NAMALWA (cell line): ENCODE results near the gene NEURL1B.
"Not testable (repeated sequence)": the region's sequence is repeated elsewhere in the genome, so short reads cannot be mapped to it uniquely, and the experiment has no call there.

Experiments used
- DNase-seq: peaks from one replicate; pipeline ENCODE4 v3.0.0-alpha.2; 2015; ENCODE audit warnings: low spot score

Gene NEURL1B, protein sequence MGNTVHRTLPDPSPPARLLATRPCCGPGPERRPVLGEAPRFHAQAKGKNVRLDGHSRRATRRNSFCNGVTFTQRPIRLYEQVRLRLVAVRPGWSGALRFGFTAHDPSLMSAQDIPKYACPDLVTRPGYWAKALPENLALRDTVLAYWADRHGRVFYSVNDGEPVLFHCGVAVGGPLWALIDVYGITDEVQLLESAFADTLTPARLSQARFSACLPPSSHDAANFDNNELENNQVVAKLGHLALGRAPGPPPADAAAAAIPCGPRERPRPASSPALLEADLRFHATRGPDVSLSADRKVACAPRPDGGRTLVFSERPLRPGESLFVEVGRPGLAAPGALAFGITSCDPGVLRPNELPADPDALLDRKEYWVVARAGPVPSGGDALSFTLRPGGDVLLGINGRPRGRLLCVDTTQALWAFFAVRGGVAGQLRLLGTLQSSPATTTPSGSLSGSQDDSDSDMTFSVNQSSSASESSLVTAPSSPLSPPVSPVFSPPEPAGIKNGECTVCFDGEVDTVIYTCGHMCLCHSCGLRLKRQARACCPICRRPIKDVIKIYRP

DNA sequence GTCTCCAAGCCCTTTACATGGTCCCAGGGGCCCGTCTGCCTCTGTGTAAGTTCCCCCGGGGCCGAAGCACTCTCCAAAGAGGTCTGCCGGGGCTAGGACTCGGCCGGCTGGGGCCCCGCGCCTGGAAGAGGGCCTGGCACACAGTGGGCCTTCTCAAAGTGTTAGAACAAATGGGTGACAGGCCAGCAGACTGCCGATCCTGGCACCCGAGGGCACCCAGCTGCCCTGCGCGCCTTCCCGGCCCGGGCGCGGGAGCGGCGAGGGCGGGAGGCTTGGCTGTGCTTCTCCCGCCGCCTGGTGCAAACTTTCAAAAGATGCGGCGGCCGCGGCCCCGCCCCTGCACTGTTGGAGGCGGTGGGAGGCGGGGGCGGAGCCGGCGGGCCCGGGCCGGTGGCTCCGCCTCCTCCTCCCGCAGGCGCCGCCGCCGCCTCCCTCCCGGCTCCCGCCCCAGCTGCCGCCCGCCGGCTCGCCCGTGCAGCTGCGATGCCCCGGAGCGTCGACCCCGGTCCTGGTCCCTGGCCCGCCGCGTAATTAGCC is at the start of gene NEURL1B:
NEURL1B (plus strand) TSS at position 442 of the 537 bp plus-strand sequence. CDS start 144 bp downstream, outside the sequence.
- no peak for DNase-seq

DNA sequence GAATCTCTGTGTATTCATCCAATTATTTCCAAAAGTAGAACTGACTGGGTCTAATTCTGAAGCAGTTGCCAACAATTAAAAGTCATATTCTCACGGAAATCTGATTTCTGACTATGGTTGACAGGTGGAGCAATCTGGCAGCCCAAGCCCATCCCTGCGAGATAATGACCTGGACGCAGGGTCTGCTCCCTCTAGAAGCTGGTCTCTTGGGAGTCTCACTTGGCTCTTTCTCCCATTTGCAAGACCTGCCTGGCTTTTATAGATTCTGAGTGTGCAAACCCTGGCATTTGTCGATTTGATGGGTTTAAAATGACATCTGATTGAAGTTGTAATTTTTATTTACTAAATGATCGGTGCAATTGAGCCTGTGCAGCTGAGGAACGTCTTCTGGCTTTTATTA is 49.4 kb upstream of the NEURL1B start:
- DNase-seq: no peak

DNA sequence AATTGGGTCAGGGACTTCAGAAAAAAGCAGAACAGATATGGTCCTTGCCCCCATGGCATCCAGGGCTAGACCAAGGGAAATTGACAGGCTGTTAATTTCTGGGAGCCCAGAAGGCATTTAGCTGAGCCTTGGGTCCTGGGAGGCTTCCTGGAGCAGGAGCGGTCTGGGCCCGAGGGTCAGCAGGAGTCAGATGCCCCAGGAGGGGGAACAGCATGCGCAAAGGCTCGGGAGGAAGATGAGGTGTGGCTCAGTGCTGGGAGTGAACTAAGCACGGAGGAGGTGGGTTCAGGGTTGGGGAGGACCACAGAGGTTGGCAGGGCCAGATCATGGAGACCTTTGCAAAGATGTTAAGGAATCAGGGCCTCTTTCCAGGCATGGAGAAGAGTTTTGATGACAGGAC is 48.2 kb upstream of the NEURL1B start:
- DNase-seq: no peak

DNA sequence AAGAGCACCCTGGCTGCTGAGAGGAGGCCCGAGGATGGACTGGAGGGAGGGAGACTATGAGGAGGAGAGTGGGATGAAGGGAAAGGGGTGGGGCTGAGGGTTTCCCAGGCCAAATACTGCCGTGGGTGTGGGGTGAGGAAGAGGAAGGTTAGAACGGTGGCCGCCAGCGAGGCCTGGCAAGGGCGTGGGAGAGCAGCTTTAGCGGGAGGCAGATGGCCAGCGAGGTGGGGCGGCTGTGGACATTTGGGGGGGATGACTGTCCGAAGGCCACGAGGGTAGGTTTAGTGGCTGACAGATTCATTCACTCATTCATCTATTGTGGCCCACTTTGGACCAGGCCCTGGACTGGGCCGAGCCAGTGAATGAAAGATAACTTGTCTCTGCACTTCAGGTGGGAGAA is 47.8 kb upstream of the NEURL1B start:
- no peak for DNase-seq

DNA sequence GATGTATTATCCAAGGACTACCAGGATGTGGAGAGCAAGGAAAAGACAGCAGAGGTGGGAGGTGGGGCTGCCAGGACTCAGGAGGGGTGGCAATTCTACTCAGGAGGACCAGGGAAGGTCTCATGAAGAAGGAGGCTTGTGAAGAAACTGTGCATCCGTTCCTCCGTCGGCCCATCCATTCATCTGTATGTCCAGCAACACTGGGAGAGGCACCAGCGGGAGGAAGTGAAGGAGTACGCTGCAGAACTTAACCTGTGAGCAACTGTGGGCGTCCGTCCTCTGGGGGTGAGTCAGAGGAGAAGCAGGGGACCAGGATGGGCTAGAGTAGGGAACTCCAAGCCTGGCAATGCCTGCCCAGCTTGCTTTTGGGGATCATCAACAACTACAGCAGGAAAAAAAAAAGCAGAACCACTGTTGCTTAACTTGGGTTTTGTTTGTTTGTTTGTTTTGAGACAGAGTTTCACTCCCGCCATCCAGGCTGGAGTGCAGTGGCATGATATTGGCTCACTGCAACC is 47.3 kb upstream of the NEURL1B start:
- no peak for DNase-seq

DNA sequence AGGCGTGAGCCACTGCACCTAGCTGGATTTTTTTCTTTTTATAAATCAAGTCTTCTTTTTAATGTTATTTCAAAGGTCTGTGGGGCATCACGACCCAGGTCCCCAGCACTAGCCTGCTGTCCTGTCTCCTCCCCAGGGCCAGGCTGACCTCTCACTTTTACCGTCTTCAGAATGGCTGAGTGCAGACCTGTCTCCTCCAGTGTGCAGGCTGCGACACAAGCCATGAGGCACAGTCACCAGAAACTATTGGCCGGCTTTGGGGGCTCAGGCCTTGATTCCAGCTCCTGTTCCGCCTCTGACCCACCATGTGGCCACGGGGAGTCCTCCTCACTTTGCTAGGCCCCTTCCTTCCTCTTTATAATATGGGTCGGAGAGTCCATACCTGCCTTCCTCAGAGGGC is 46.6 kb upstream of the NEURL1B start:
- DNase-seq: no peak

DNA sequence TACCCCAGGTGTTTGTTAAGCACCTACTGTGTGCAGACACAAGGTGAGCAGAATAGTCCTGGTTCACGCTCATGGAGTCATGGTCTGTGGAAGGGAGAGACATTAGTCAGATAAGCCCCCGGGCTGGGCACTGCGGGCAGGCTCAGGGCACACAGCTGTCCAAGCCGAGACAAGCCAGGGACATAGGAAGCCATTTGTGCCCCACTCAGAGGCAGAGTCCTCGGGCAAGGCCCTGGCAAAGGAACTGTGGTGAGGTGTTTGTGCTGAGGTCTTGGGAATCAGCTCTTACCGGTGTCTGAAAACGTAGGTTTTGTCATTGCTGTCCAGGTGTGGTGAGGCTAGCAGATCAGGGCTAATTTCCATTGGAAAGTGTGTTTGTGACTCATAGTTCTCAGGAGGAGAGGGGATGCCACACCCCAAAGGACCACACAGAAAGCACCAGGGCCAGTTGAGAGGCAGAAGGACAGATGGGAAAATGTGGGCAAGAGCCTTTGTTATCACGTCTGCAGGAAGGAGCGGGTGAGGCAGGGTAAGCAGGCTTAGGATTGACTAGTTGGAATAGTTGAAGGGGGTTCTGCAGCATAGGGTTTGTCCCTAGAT is 46.1 kb upstream of the NEURL1B start:
- DNase-seq: no peak

DNA sequence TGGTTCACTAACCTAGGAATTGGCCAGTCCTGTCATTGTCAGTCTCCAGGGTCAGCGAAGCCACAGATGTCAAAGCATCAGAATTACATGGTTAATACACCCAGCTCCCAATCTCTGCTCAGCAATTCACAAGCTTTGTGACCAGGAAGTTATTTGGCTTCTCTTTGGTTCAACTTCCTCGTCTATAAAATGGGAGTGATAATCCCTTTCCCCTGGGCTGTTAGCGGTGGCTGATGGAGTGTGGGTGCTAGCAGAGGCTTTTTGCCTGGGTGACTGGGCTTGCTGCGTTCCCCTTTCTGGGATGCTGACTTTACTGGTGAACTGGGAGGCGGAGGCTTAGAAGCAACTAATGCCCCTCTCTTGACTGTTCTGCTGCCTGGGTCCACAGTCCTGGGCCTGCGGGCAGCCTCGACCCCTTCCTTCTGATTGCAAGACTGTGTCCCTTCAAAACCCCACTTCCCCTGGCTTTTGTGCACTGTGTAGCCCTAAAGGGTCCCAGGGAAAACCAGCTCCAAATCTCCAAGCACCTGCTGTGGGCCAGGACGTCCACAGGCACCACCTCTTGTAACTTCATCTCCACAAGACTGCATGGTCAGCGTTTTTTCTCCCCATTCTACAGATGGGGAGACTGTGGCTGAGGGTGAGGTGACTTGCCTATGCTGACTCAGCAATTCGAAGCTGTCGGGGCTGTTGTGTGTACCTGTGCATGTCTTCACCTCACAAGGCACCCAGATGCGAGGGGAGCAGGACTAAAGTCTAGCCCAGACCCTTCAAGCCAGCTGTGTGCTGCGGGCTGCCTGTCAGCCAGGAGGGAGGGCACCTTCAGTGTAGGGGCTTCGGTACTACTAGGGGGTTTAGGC is 45.2 kb upstream of the NEURL1B start:
- no peak for DNase-seq

DNA sequence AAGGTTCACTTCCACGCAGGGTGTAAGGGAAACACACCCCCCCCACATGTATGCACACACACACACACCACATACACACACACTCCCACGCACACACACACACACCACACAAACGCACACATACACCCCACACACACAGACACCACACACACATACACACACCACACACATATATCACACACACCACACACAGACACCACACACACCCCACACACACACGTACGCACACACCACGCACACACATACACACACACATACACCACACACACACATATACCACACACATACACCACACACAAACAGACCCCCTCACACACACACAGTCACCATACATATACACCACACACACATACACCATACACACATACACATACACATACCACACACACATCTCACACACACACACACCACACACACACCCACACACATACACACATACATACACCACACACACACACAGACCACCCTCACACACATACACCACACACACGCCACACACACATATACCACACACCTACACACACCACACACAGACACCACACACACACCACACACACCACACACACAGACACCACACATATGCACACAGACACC is 44.3 kb upstream of the NEURL1B start:
- no peak for DNase-seq

DNA sequence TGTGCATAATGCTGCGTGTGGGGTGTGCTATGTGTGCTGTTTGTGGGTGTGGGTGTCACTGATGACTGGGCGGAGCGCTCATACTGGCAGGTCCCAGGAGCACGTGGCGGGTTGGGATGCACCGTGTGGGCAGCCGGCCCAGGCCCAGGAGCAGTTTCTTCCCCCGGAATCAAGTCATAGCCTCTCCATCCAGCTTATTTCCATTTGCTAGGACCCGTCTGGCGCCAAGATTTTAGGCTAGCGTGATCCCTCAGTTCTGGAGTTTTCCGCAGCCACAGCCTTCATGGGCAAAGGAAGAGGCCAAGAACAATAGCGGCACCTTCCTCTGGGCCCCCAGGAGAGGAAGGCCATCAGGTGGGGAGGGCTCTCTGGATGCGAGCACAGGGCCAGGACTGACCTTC is 43.3 kb upstream of the NEURL1B start:
- DNase-seq: no peak

DNA sequence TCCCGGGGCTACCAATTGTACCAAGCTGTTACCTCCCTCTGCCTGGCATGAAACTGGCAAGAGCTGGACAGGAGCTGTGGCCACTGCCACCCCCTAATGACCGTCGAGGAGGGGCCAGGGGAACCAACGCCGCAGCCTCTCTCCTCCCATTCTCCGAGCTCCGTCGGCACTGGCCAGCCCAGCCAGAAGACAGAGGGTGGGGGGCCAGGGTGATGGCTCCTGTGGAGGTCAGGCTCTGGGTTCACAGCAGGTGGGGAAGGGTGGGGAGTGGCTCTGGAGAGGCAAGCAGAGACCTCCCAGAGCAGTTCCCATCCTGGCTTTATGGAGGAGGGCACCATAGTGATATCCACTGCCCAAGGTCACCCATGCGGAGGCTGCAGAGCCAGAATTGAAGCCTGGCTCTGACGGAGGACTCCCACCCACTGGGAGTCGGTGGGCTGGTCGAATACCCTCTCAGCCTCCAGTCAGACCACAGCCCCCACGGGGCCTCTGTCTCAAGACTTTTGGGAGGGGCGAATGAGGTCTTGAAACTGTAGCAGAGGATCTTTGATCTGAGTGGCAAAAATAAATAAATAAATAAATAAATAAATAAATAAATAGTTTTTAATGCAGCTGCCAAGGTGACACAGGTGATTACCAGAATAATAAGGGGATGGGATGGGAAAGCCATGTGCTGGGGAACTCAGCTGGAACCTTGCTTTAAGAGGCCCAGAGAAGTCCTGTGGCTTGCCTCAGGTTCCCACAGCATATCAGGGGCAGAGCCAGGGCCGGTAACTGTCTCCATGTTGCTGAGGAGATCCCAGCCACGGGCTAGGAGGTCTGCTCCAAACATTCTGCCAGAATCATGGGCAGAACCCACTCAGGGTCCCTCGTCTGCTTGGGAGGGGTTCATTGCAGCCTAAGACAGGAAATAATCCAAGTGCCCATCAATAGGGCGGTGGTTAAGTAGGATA is 42.5 kb upstream of the NEURL1B start:
- DNase-seq: no peak

DNA sequence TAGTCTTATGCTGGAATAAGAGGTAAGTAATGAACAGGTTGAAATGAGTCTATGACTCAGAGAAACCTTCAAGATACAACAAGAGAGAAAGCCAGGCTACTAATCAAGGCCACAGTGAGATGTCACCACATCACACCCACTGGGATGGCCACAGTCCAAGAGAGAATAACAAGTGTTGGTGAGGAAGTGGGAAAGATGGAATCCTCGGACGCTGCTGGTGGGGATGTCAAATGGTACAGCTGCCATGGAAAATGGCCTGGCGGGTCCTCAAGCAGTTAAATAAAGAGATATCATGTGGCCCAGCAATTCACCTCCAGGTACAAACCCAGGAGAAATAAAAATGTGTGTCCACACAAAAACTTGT is 41.9 kb upstream of the NEURL1B start:
- DNase-seq: no peak

DNA sequence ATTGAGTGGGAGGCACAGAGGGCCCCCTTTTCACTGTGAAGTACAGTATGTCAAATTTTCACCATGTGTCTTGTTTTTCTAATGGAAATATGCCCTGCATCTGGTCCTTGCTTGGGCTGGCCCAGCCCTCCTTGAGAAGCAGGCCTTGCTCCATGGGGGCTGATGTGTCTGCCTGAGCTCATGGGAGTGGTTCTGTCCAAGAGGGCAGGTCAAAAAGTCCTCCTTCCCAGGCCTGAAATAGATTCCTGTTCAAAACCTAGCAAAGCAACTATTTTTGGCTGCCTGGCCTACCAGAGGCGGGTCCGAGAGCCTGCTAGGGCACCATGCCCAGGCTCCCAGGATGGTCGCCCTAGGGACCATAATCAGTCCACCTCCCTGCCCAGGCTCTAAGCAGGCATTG is 40.5 kb upstream of the NEURL1B start:
- no peak for DNase-seq

DNA sequence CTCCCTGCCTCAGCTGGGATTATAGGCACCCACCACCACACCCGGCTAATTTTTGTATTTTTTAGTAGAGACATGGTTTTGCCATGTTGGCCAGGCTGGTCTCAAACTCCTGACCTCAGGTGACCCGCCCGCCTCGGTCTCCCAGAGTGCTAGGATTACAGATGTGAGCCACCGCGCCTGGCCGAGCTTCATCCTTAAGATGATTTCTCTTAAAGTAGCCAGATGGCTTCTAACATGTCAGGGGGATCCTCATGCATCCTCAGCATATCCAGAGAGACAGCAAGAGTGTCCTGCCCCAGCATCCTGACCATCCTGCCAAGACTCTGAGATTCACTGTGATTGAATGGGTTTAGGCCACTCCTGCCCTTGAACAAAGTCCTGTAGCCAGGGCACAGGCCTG is 39.5 kb upstream of the NEURL1B start:
- not testable (repeated sequence) for DNase-seq

DNA sequence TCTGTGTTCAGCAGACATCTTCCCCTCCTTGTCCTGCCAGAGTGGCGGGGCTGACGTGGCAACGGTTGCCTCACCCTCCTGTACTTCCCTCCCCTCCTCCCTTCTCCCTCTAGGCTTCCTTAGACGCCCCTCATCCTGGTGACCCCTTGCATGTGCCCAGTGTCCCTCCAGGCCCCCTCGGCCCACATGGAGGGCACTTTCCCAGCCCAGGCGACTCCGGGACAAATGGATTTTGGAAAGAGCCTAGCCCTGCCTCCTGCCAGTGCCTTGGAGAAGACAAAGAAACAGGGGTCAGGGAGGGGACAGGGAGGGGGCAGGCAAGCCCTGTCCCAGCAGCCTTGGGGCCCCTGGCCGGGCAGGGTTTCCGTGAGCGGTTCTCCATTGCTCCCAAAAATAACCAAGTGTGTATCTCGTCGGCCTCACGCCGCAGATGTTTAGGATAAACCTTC is 38.3 kb upstream of the NEURL1B start:
- no peak for DNase-seq

DNA sequence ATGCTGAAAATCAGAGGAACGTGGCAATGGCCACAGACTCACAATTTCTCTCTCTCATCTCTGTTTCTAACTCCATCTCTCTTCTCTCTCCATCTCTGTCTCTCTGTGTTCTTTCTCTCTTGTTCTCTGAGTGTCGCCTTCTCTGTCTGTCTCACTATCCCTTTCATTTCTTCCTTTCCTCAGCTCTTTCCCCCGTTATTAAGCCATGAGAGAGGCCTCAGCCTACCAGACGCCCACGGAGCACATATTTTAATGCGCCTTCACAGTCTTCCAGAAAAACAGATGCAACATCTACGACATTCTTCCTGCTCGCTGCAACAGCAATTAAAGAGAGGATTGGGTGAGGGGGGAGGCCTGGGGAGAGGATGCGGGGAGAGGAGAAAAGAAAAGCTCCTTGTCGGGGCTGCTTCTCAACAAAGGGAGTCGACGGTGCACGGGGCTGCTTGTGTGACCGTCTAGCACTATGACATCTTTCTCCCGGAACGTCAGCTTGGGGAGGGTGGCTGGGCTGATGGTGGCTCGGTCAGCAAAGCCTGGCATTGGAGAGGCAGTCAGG is 37.7 kb upstream of the NEURL1B start:
- no peak for DNase-seq

DNA sequence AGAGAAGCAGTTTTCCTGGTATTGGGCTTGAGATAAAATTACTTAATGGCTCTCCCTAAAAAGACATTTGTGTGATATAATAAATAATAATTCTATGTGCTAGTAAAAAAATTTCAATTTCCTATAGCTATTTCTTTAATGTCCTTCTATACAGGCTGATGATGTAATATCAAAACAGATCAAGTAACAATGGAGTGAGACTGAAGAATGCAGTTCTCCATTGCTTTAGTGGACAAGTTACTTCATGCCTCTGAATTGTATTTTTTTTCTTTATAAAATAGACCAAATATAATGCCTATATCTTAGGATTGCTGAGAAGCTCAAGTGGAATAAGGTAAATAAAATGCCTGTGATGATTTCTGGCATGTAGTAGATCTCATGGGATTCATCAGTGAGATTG is 35.6 kb upstream of the NEURL1B start:
- DNase-seq: no peak

DNA sequence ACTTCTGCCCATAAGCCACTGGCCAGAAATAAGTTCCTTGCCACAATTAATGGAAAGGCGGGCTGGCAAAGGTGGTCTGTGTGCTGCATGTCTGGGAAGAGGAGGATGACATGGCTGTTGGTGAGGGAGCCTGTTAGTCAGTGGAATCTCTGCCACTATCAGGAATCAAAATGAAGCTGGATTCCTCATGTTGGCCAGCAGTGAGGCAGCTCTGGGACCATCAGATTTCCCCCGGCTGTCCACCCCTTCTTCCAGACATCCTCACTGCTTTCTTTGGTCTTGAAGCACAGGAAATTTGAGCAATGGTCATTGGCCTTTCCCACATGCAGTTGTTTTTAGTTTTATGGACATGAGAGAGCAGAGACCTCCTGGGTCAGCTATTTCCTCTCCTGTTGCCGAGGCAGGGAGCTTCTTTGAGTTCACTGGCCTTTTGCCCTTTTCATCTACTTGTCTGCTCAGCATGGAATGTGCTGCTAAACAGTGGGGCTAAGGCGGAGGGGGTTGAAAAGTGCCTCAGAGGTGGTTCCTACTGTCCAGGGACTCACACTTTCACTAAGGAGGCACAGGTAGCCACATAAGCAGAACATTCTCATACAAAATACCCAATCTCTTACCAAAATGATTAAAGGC is 34.8 kb upstream of the NEURL1B start:
- DNase-seq: no peak

DNA sequence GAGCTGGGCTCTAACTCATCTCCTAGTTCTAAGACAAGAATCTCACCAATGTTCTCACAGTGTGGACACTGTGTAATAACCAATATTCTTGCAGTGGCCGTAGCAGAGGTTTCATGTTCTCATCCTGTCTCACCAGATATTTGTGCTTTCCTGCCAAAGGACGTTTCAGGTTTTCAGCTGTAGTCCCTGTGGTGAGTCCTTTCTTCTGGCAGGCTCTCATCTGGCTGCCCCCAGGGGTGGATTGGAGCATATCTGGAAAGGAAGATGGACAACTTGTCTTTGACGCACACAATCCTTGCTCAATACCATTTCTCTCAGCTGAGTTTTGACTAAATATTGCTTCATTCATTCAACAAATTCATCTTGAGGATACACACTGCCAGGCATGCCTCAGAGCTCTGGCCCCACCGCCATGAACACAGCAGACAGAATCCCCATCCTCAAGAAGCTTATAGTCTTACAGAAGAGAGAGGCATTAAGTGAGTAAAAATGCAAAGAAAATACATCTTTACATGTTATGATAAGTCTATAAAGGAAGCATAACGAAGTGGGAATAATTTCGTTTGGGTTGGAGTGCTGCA is 33.8 kb upstream of the NEURL1B start:
- DNase-seq: no peak
